Upper lobe of right lung (tissue), 1 donor: Measurements from ENCODE around the gene SCRT2. TPM values are rescaled to one million over a fixed set of nuclear protein-coding genes. Genes with fewer than 3 reads are reported as not detected.
A peak's percentile ranks its signal among the peaks of the same experiment; 100 is the strongest.
"Not testable (repeated sequence)": the region's sequence is repeated elsewhere in the genome, so short reads cannot be mapped to it uniquely, and the experiment has no call there.

Source experiments
- ATAC-seq: fragments of 200-7000 bp; cut with Tn5 transposase; one replicate; pipeline ENCODE4 v1.9.1; 2020; ENCODE audit warnings: mild to moderate bottlenecking, moderate library complexity
- DNase-seq: peaks from one replicate; pipeline ENCODE4 v3.0.0-alpha.2; 2020
- H3K27ac ChIP-seq: fragments of 200-600 bp; one replicate; pipeline ENCODE4 v1.8.0; 2022
- H3K27me3 ChIP-seq: fragments of 200-600 bp; one replicate; pipeline ENCODE4 v1.8.0; 2022; ENCODE audit warnings: mild to moderate bottlenecking
- H3K36me3 ChIP-seq: fragments of 200-600 bp; one replicate; pipeline ENCODE4 v1.8.0; 2022
- H3K4me1 ChIP-seq: fragments of 200-600 bp; one replicate; pipeline ENCODE4 v1.8.0; 2022
- H3K4me3 ChIP-seq: fragments of 200-600 bp; one replicate; pipeline ENCODE4 v1.8.0; 2022; ENCODE audit warnings: mild to moderate bottlenecking
- H3K9me3 ChIP-seq: fragments of 200-600 bp; one replicate; pipeline ENCODE4 v1.8.0; 2022
- CTCF ChIP-seq: fragments of 200-600 bp; IDR thresholded peaks from one replicate; pipeline ENCODE4 v1.8.0; 2022; ENCODE audit warnings: antibody characterized with exemption
- intact Hi-C: fragments of 100-400 bp; cut with DNase I; formaldehyde crosslinking; loops from one replicate; pipeline ENCODE4 v1.11.0; 2022
- total RNA-seq: library from RNA; stranded (reverse); fragmentation: NEBNext Ultra II Directional; extraction: Animal tissue kit (Norgen Biotek cat#: 25700); gene quantifications from one replicate; pipeline ENCODE4 v1.2.1, GENCODE V29; 2021
- donor health status: DM: no; HTN: yes; CAD: no; lungs with severe emphysema.

The SCRT2 gene
- total RNA-seq, 1 donor from 2014 or later, result not detected

- Histone ChIP-seq H3K4me1 (peaks cover 8% of the 10 kb centered on the region), H3K9me3 (no peaks in the 10 kb centered on the region), H3K27ac (no peak overlapping the region), H3K36me3 (peaks cover 8% of the 10 kb centered on the region), H3K27me3 (no peaks in the 10 kb centered on the region), H3K4me3 (peak overlapping the region; percentile 40)
- TF ChIP-seq CTCF, result no peak
- DNase-seq (no peak), ATAC-seq (peak; percentile 8)
- intact Hi-C loops, result no loop called here
Measured at GRCh38 chr20:642398-643174, 33.0 kb downstream of the SCRT2 start.

GRCh38 chr20:642013-642397, 33.6 kb downstream of the SCRT2 start:
- intact Hi-C loops, ATAC-seq, H3K4me3 ChIP-seq: not testable (repeated sequence)

GRCh38 chr20:641516-641875, 34.1 kb downstream of the SCRT2 start:
- DNase-seq (no peak), ATAC-seq (no peak)
- H3K36me3 ChIP-seq, result no peaks in the 10 kb centered on the region
- TF ChIP-seq CTCF, result no peak
- no peaks in the 10 kb centered on the region for H3K9me3 ChIP-seq
- peaks cover 8% of the 10 kb centered on the region for H3K4me1 ChIP-seq
- intact Hi-C loops, result no loop called here
- no peak overlapping the region for H3K4me3 ChIP-seq
- H3K27ac ChIP-seq, result no peak overlapping the region
- no peaks in the 10 kb centered on the region for H3K27me3 ChIP-seq

More at GRCh38 chr20:642013-642397, 33.6 kb downstream of the SCRT2 start:
- H3K27ac ChIP-seq, H3K36me3 ChIP-seq, H3K4me1 ChIP-seq, H3K9me3 ChIP-seq, H3K27me3 ChIP-seq, DNase-seq: not testable (repeated sequence)

- no peak for TF ChIP-seq CTCF
- ATAC-seq (no peak), DNase-seq (peak; percentile 31)
- Histone ChIP-seq H3K4me1 (peaks cover 4% of the 10 kb centered on the region), H3K27me3 (no peaks in the 10 kb centered on the region), H3K27ac (no peak overlapping the region), H3K36me3 (no peaks in the 10 kb centered on the region), H3K4me3 (no peak overlapping the region), H3K9me3 (no peaks in the 10 kb centered on the region)
- intact Hi-C loops, result no loop called here
Measured at GRCh38 chr20:640674-641515, 34.7 kb downstream of the SCRT2 start.

GRCh38 chr20:638579-638978, 37.0 kb downstream of the SCRT2 start:
- TF ChIP-seq CTCF, result no peak
- Histone ChIP-seq H3K36me3 (no peaks in the 10 kb centered on the region), H3K9me3 (no peaks in the 10 kb centered on the region), H3K27me3 (no peaks in the 10 kb centered on the region), H3K27ac (no peak overlapping the region), H3K4me1 (no peaks in the 10 kb centered on the region), H3K4me3 (no peak overlapping the region)
- ATAC-seq (no peak), DNase-seq (peak; percentile 7)
- intact Hi-C loops, result no loop called here

- Histone ChIP-seq H3K4me1 (no peaks in the 10 kb centered on the region), H3K27me3 (no peaks in the 10 kb centered on the region), H3K4me3 (no peak overlapping the region), H3K9me3 (no peaks in the 10 kb centered on the region), H3K36me3 (no peaks in the 10 kb centered on the region), H3K27ac (no peak overlapping the region)
- ATAC-seq, result no peak
- TF ChIP-seq CTCF, result no peak
- intact Hi-C loops, result no loop called here
- DNase-seq, result no peak
Measured at GRCh38 chr20:637559-637958, 38.0 kb downstream of the SCRT2 start.
